ENCODE results near the gene KIF1A.

KIF1A gene

GRCh38 chr2:240793313-240794177 lies 26.5 kb downstream of the KIF1A start:
- DNase-seq (ENCODE audit: low read depth) = no peak
- H3K4me3 ChIP-seq (ENCODE audit: control insufficient read depth, low read depth, low read length) = no peak overlapping the region
- TF ChIP-seq CTCF (IDR thresholded peaks at IDR 0.05; ENCODE audit: control insufficient read depth, insufficient read depth, low read depth, low read length, missing control alignments) = no peak

DNA sequence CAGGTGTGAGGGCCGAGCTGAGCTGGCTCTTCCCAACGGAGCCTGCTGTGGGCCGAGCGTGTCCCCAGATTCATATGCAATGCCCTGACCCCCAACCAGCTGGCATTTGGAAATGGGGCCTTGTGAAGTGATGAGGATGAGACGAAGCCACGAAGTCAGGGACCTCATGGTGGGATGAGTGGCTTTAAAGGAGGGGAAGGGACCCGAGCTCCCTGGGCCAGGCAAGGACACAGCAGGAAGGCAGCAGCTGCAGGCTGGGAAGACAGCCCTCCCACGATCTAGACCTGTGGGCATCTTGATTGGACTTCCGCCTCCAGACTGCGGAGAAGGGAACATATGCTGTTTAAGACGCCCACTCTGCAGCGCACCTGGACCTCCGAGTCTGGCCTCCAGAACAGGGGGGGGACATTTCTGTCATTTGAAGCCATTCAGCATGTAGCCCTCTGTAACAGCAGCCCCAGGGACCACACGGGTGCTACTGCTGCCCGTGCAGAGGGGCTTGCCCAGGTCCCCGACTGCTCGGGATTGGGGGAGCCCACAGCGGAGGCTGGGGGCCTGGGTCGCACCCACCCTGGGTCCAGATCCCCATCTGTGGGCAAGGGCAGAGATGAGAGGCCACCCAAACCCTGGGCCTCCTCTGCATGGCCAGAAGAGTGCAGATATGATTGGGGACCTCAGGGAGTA lies 27.2 kb downstream of the KIF1A start:
- no peak for DNase-seq (ENCODE audit: low read depth)
- TF ChIP-seq CTCF (IDR thresholded peaks at IDR 0.05; ENCODE audit: control insufficient read depth, insufficient read depth, low read depth, low read length, missing control alignments) = no peak
- no peak overlapping the region for H3K4me3 ChIP-seq (ENCODE audit: control insufficient read depth, low read depth, low read length)

DNA sequence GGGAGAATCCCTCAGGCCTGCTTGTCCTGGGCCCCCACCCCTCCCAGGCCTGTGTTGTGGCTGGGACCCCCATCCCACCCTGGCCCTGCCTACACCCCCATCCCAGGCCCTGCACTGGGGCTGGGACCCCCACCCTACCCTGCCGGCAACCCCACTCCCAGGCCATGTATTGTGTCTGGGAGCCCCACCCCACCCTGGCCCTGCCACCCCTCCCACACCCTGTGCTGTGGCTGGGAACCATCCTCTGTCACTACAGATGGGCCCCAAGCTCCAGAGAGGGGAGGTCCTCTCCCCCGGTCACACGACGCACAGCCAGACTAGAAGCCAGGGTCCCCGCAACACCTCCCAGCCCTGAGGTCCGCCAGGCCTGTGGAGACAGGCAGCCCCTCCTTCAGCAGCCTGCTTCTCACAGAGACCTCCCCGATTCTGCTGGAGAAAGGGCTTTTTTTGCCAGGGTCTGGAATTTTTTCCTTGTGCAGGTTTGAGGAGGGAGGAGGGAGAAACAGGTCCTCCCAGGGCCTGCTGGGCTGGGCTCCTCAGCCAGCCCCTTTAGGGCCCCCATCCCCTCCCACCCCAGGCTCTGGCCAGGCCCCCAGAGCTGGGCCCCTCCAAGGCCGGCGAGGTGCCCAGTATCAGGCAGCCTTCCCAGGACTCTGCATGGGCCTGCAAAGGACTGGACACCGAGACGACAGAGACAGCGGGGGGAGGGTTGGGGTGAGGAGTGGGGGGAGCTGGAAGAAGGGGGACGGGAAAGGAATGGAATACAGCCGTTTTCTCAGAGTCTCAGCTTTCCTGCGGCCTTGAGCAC lies 28.0 kb downstream of the KIF1A start:
- no peak for DNase-seq (ENCODE audit: low read depth)
- H3K4me3 ChIP-seq (ENCODE audit: control insufficient read depth, low read depth, low read length) = no peak overlapping the region
- no peak for TF ChIP-seq CTCF (IDR thresholded peaks at IDR 0.05; ENCODE audit: control insufficient read depth, insufficient read depth, low read depth, low read length, missing control alignments)

DNA sequence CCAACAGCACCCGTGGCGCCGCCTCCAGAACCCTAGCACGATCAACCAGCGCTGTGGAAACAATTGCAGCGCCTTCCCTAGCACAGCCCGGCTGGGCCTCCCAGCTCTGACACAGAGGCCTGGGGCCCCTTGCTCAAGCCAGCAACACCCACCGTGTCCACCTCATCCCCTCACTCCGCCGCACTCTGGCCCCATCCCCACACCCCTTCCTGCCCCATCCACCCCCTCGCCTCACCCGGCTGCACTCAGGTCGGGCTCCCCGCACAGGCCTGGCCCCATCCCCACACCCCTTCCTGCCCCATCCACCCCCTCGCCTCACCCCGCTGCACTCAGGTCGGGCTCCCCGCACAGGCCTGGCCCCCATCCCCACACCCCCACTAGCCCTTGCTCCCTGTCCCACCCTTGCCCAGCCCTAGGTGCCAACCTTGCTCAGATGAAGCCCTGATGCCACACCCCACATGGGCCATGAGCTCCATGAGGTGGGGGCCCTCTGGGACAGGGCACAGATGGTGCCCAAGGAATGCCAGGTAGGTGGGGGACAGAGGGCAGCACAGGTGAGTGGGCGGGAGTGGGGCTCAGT lies 28.7 kb downstream of the KIF1A start:
- no peak for DNase-seq (ENCODE audit: low read depth)
- H3K4me3 ChIP-seq (ENCODE audit: control insufficient read depth, low read depth, low read length) = no peak overlapping the region
- no peak for TF ChIP-seq CTCF (IDR thresholded peaks at IDR 0.05; ENCODE audit: control insufficient read depth, insufficient read depth, low read depth, low read length, missing control alignments)

DNA sequence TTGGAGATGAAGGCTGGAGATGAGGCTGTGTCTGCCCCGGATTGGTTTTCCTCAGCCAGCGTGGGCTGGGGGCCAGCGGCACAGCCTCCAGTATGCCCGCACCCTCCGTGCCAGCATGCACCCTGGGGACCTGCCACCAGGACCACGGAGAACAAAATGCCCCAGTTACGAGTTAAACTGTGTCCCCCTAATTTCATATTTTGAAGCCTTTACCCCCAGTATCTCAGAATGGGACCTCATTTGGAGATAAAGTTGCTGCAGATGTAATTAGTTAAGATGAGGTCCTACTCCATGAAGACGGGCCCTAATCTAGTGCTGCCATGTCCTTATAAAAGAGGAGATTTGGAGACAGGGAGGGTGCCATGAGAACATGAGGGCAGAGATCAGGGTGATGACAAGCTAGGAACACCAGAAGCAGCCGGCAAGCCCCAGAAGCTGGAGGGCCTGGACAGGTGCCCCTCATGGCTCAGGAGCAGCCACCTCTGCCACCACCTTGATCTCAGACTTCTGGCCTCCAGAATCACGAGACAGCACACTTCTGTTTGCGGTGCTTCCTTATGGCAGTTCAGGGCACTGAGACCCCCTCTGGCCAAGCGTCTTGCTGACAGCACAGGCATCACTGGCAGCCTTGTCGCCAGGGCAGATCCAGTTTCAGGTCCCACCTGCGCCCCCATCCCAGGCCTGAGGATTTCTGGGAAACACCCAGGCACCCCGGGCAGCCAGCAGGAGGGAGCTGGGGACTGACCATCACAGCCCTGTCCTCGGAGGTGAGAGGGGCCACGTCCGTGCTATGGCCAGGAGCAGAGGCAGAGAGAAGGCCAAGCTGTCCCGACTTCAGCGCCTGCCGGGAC lies 29.4 kb downstream of the KIF1A start:
- no peak for TF ChIP-seq CTCF (IDR thresholded peaks at IDR 0.05; ENCODE audit: control insufficient read depth, insufficient read depth, low read depth, low read length, missing control alignments)
- DNase-seq (ENCODE audit: low read depth) = no peak
- no peak overlapping the region for H3K4me3 ChIP-seq (ENCODE audit: control insufficient read depth, low read depth, low read length)

All from AG09309 (cell line).